PC-9 (cell line): ENCODE measurements around the gene PPP1R13L. TPM values are rescaled to one million over a fixed set of nuclear protein-coding genes. Genes with fewer than 3 reads are reported as not detected.
"Not testable (repeated sequence)": the region's sequence is repeated elsewhere in the genome, so short reads cannot be mapped to it uniquely, and the experiment has no call there.

ENCODE experiments used
- BruUV-seq: library from RNA; stranded (reverse); fragments of 400-500 nt; replicated peaks from 2 replicates; lab custom pipeline; 2021; lab: Mats Ljungman, UMichigan
- CTCF ChIA-PET: fragments of 300-600 bp; sonication (Branson Sonifier 250); formaldehyde crosslinking; loops from one replicate; lab custom pipeline; 2022; ENCODE audit warnings: antibody characterized with exemption; lab: Charles Lee
- POLR2A ChIA-PET: fragments of 300-600 bp; sonication (Branson Sonifier 250); formaldehyde crosslinking; loops from one replicate; lab custom pipeline; 2022; ENCODE audit warnings: antibody characterized with exemption; ENCODE audit not compliant: unreplicated experiment; lab: Charles Lee
- DNase-seq, 2 experiments: peaks; one replicate each; pipeline versions ENCODE4 v3.0.0 to v3.0.0-alpha.2; 2015 to 2022; ENCODE audit warnings: mixed read lengths in 1 of 2
- H2AFZ ChIP-seq: fragments of 200-600 bp; sonication (generic); 2 replicates; pipeline ENCODE4 v1.8.1; 2017; ENCODE audit warnings: antibody characterized with exemption
- H3F3A ChIP-seq: fragments of 200-600 bp; sonication (generic); 2 replicates; pipeline ENCODE4 v1.8.1; 2017; ENCODE audit warnings: antibody characterized with exemption, mild to moderate bottlenecking, low read depth; ENCODE audit not compliant: insufficient read depth
- H3K27ac ChIP-seq: fragments of 200-600 bp; sonication (generic); 2 replicates; pipeline ENCODE4 v1.6.1; 2016; ENCODE audit warnings: mixed run types
- H3K27me3 ChIP-seq: fragments of 200-600 bp; sonication (generic); 2 replicates; pipeline ENCODE4 v1.6.1; 2016; ENCODE audit warnings: low read depth, mixed run types; ENCODE audit not compliant: insufficient read depth
- H3K36me3 ChIP-seq: fragments of 200-600 bp; sonication (generic); 2 replicates; pipeline ENCODE4 v1.6.1; 2016; ENCODE audit warnings: low read depth, mixed run types
- H3K4me1 ChIP-seq: fragments of 200-600 bp; sonication (generic); replicated peaks from 2 replicates; pipeline ENCODE4 v1.6.1; 2016; ENCODE audit warnings: mixed run types; ENCODE audit not compliant: insufficient read depth
- H3K4me2 ChIP-seq: fragments of 200-600 bp; sonication (generic); 2 replicates; pipeline ENCODE4 v1.6.1; 2017; ENCODE audit warnings: mixed run types
- H3K4me3 ChIP-seq: fragments of 200-600 bp; sonication (generic); 2 replicates; pipeline ENCODE4 v1.6.1; 2016; ENCODE audit warnings: mixed run types
- H3K79me2 ChIP-seq: fragments of 200-600 bp; sonication (generic); 2 replicates; pipeline ENCODE4 v1.6.1; 2017; ENCODE audit warnings: low read depth, mixed run types
- H3K9me2 ChIP-seq: fragments of 200-600 bp; sonication (generic); 2 replicates; pipeline ENCODE4 v1.8.1; 2017; ENCODE audit warnings: mild to moderate bottlenecking; ENCODE audit not compliant: insufficient read depth
- H3K9me3 ChIP-seq: fragments of 200-600 bp; sonication (generic); 2 replicates; pipeline ENCODE4 v1.8.1; 2016; ENCODE audit warnings: low read depth; ENCODE audit not compliant: insufficient read depth
- H4K20me1 ChIP-seq: fragments of 200-600 bp; sonication (generic); 2 replicates; pipeline ENCODE4 v1.8.1; 2017; ENCODE audit not compliant: insufficient read depth
- EZH2 ChIP-seq: fragments of 200-600 bp; sonication (generic); IDR thresholded peaks from 2 replicates; pipeline ENCODE4 v1.8.0; 2017; ENCODE audit warnings: antibody characterized with exemption, low read depth
- intact Hi-C: fragments of 100-400 bp; cut with micrococcal nuclease; formaldehyde crosslinking; loops from one replicate; pipeline ENCODE4 v1.10.0; 2022; ENCODE audit not compliant: unreplicated experiment
- total RNA-seq: library from RNA; stranded (reverse); gene quantifications from 2 replicates; pipeline ENCODE4 v1.2.3, GENCODE V29; 2021
- TF ChIP-seq, protein P1 (sequence below): fragments of 200-600 bp; sonication (generic); conservative IDR thresholded peaks from 2 replicates; pipeline ENCODE4 v1.6.1; 2017; ENCODE audit warnings: mixed run types, antibody characterized with exemption, mild to moderate bottlenecking, moderate library complexity

PPP1R13L gene
- total RNA-seq, 1 experiment from 2014 or later: 121 TPM

DNA sequence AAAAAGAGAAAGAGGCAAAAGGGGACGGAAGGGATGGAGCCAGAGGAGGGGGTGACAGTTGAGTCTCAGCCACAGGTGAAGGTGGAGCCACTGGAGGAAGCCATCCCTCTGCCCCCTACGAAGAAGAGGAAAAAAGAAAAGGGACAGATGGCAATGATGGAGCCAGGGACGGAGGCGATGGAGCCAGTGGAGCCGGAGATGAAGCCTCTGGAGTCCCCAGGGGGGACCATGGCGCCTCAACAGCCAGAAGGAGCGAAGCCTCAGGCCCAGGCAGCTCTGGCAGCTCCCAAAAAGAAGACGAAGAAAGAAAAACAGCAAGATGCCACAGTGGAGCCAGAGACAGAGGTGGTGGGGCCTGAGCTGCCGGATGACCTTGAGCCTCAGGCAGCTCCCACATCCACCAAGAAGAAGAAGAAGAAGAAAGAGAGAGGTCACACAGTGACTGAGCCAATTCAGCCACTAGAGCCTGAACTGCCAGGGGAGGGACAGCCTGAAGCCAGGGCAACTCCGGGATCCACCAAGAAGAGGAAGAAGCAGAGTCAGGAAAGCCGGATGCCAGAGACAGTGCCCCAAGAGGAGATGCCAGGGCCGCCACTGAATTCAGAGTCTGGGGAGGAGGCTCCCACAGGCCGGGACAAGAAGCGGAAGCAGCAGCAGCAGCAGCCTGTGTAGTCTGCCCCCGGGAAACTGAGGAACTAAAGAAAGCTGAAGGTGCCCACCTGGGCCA is 4.1 kb upstream of the PPP1R13L start:
- H3K4me3 ChIP-seq: no peak overlapping the region
- intact Hi-C loops: loop anchor here (10.0 kb wide), 1 partner anchor 314 kb away; the partner anchor contains the start of gene PPP1R37
- POLR2A ChIA-PET: no interaction called here

DNA sequence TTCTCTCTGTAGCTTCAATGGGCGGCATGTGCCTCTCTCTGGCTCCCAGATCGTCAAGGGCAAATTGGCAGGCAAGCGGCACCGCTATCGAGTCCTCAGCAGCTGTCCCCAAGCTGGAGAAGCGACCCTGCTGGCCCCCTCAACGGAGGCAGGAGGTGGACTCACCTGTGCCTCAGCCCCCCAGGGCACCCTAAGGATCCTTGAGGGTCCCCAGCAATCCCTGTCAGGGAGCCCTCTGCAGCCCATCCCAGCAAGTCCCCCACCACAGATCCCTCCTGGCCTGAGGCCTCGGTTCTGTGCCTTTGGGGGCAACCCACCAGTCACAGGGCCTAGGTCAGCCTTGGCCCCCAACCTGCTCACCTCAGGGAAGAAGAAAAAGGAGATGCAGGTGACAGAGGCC is 3.3 kb upstream of the PPP1R13L start:
- Histone ChIP-seq H3K4me1 (peaks cover 17% of the 10 kb centered on the region), H3K4me2 (peak overlapping the region; percentile 86), H3K36me3 (peaks cover 3% of the 10 kb centered on the region; the same call in 1 of the 2 replicates), H3K9me3 (no peaks in the 10 kb centered on the region), H3K79me2 (peaks cover 38% of the 10 kb centered on the region), H3K4me3 (peak overlapping the region; percentile 95; the same call in 1 of the 2 replicates), H3K9me2 (no peaks in the 10 kb centered on the region), H3K27me3 (no peaks in the 10 kb centered on the region), H3K27ac (no peak overlapping the region), H3F3A (peaks cover 56% of the 10 kb centered on the region; the same call in 1 of the 2 replicates), H4K20me1 (peaks cover 8% of the 10 kb centered on the region), H2AFZ (no peak overlapping the region)
- no peak for TF ChIP-seq EZH2
- TF ChIP-seq, protein P1, sequence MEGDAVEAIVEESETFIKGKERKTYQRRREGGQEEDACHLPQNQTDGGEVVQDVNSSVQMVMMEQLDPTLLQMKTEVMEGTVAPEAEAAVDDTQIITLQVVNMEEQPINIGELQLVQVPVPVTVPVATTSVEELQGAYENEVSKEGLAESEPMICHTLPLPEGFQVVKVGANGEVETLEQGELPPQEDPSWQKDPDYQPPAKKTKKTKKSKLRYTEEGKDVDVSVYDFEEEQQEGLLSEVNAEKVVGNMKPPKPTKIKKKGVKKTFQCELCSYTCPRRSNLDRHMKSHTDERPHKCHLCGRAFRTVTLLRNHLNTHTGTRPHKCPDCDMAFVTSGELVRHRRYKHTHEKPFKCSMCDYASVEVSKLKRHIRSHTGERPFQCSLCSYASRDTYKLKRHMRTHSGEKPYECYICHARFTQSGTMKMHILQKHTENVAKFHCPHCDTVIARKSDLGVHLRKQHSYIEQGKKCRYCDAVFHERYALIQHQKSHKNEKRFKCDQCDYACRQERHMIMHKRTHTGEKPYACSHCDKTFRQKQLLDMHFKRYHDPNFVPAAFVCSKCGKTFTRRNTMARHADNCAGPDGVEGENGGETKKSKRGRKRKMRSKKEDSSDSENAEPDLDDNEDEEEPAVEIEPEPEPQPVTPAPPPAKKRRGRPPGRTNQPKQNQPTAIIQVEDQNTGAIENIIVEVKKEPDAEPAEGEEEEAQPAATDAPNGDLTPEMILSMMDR: no peak
- intact Hi-C loops: loop anchor here (10.0 kb wide), 1 partner anchor 313 kb away; the partner anchor contains the start of gene PPP1R37
- DNase-seq: no peak
- no TSS peak for BruUV-seq
- POLR2A ChIA-PET: interaction anchor here (0.7 kb wide), 1 partner anchor 10 kb away, joined by 7 read pairs; no protein-coding TSS in a partner anchor
- CTCF ChIA-PET: no interaction called here

More for the DNA sequence above, 4.1 kb upstream of the PPP1R13L start:
- H3K4me2 ChIP-seq: no peak overlapping the region
- no peak for DNase-seq
- H2AFZ ChIP-seq: no peak overlapping the region
- H3K27me3 ChIP-seq: no peaks in the 10 kb centered on the region
- H3K36me3 ChIP-seq: peaks cover 12% of the 10 kb centered on the region; the same call in 1 of the 2 replicates
- TF ChIP-seq, protein P1: no peak
- no peak for TF ChIP-seq EZH2
- H3K9me3 ChIP-seq: no peaks in the 10 kb centered on the region
- H3K79me2 ChIP-seq: peaks cover 29% of the 10 kb centered on the region
- CTCF ChIA-PET: no interaction called here
- H3F3A ChIP-seq: peaks cover 58% of the 10 kb centered on the region; the same call in 1 of the 2 replicates
- no peaks in the 10 kb centered on the region for H3K9me2 ChIP-seq
- H3K27ac ChIP-seq: no peak overlapping the region
- BruUV-seq: no TSS peak
- H4K20me1 ChIP-seq: no peaks in the 10 kb centered on the region
- H3K4me1 ChIP-seq: peaks cover 8% of the 10 kb centered on the region

DNA sequence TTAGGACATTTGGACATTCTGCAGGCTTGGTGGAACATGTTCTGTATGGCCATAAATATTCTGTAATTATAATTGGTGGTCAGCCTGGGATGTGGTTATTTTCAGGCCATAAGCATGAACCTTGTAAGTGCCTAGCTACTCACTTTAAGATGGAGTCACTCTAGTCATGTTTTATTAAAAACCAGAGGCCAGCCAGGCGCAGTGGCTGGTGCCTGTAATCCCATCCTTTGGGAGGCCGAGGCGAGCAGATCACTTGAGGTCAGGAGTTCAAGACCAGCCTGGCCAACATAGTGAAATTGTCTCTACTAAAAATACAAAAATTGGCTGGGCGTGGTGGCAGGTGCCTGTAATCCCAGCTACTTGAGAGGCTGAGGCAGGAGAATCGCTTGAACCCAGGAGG is 2.7 kb upstream of the PPP1R13L start:
- DNase-seq, H3K27ac ChIP-seq, CTCF ChIA-PET, H3K9me3 ChIP-seq, BruUV-seq, H3K27me3 ChIP-seq, H2AFZ ChIP-seq, H3K9me2 ChIP-seq, H3K36me3 ChIP-seq: not testable (repeated sequence)
- H3K4me2 ChIP-seq: peak overlapping the region; percentile 86
- peaks cover 43% of the 10 kb centered on the region for H3K79me2 ChIP-seq
- POLR2A ChIA-PET: interaction anchor here (0.7 kb wide), 2 partner anchors 10 to 804 kb away, joined by 5 to 7 read pairs; no protein-coding TSS in a partner anchor
- peaks cover 51% of the 10 kb centered on the region; the same call in 1 of the 2 replicates for H3F3A ChIP-seq
- peaks cover 12% of the 10 kb centered on the region for H4K20me1 ChIP-seq
- peak overlapping the region; percentile 95 for H3K4me3 ChIP-seq
- peaks cover 18% of the 10 kb centered on the region for H3K4me1 ChIP-seq
- intact Hi-C loops: loop anchor here (10.0 kb wide), 1 partner anchor 313 kb away; the partner anchor contains the start of gene PPP1R37
